ENCODE data around the gene CDC14A.

GRCh38 chr1:100567062-100567461, 214.8 kb downstream of the CDC14A start:
- TF ChIP-seq, protein P1, sequence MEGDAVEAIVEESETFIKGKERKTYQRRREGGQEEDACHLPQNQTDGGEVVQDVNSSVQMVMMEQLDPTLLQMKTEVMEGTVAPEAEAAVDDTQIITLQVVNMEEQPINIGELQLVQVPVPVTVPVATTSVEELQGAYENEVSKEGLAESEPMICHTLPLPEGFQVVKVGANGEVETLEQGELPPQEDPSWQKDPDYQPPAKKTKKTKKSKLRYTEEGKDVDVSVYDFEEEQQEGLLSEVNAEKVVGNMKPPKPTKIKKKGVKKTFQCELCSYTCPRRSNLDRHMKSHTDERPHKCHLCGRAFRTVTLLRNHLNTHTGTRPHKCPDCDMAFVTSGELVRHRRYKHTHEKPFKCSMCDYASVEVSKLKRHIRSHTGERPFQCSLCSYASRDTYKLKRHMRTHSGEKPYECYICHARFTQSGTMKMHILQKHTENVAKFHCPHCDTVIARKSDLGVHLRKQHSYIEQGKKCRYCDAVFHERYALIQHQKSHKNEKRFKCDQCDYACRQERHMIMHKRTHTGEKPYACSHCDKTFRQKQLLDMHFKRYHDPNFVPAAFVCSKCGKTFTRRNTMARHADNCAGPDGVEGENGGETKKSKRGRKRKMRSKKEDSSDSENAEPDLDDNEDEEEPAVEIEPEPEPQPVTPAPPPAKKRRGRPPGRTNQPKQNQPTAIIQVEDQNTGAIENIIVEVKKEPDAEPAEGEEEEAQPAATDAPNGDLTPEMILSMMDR (IDR thresholded peaks at IDR 0.05): no peak
- no peak for TF ChIP-seq POLR2AphosphoS5 (IDR thresholded peaks at IDR 0.05; ENCODE audit: low read depth, low read length)
- TF ChIP-seq RAD21 (IDR thresholded peaks at IDR 0.05; ENCODE audit: low read length): no peak
- TF ChIP-seq, protein P2, sequence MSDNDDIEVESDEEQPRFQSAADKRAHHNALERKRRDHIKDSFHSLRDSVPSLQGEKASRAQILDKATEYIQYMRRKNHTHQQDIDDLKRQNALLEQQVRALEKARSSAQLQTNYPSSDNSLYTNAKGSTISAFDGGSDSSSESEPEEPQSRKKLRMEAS (IDR thresholded peaks at IDR 0.05; ENCODE audit: low read depth): no peak
- no peak for TF ChIP-seq SIN3A (IDR thresholded peaks at IDR 0.05; ENCODE audit: borderline replicate concordance, low read depth, low read length)
- no peak for TF ChIP-seq GATA2 (CRISPR knock-in tag; IDR thresholded peaks at IDR 0.05)
- TF ChIP-seq SMC3 (IDR thresholded peaks at IDR 0.05; ENCODE audit: low read depth, low read length): no peak
- no peak for TF ChIP-seq EZH2phosphoT487 (IDR thresholded peaks at IDR 0.05; ENCODE audit: borderline replicate concordance, low read depth)
- TF ChIP-seq MXI1 (IDR thresholded peaks at IDR 0.05; ENCODE audit: low read depth, low read length): no peak
- TF ChIP-seq MEF2A (IDR thresholded peaks at IDR 0.05; ENCODE audit: borderline replicate concordance, low read depth): no peak
- no peak for TF ChIP-seq EP300 (IDR thresholded peaks at IDR 0.05; ENCODE audit: borderline replicate concordance in 1 of 2, low read depth in 1 of 2, low read length in 1 of 2)
- TF ChIP-seq GABPA (IDR thresholded peaks at IDR 0.05; ENCODE audit: low read depth): no peak
- TF ChIP-seq TAF1 (IDR thresholded peaks at IDR 0.05; ENCODE audit: borderline replicate concordance, low read depth, low read length): no peak

Data from SK-N-SH (cell line).